Stimulated activated CD8-positive, alpha-beta memory T cell treated with anti-CD3 and anti-CD28 coated beads, Interleukin-15, amount 100 ng/mL, for 24 hours (primary cell): ENCODE data around the gene FRY.

Experiments used
- DNase-seq: peaks from one replicate; pipeline ENCODE4 v3.0.0-alpha.2; 2020; ENCODE audit warnings: low read depth

The FRY gene

DNA sequence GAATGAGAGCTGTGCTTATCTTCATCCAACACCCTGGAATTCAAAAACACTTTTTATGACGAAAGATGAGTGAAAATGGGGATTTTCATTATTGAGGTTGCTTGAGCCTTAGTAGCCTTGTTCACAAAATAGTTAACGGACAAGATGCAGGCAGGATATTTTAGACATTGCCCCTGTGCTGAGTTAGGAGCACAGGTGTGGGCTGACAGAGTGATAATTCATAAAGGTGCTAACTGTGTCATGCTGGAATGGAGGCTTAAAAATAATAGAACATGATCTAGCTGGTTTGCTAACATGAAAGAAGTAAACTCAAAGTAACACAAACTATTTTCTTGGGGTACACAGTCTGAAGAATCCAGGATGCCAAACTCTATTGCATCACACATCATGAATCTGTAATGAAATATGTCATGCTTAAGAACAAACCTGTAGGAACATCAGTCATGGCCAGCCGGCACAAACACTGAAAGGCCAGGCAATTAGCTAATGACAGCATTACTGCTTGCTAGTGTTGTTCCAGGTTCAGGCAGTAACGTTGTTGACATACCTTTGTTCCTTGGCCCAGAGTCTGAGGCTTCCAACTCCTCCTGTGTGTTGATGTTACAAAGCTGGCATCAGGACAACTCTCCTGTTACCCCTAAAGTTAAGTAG lies 55.3 kb downstream of the FRY start:
- no peak for DNase-seq

- no peak for DNase-seq
Measured at GRCh38 chr13:32087955-32088747, 56.6 kb downstream of the FRY start.

- DNase-seq, result no peak
Measured at GRCh38 chr13:32092496-32092895, 60.9 kb downstream of the FRY start.

DNA sequence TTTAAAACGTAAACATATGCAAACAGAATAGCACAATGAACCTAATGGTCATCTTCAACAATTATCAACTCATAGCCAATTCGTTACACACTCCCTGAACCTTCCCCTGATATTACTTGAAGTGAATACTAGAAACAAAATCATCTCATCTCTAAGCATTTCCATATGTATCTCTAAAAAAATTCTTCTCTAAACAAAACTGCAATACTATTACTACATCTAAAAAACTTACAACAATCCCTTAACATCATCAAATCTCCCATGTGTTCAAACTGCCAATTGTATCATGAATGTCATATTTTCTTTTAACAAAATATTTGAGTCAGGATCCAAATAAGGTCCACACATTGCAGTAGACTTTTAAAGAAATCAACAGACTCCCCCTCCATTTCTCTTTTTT lies 61.4 kb downstream of the FRY start:
- no peak for DNase-seq

DNA sequence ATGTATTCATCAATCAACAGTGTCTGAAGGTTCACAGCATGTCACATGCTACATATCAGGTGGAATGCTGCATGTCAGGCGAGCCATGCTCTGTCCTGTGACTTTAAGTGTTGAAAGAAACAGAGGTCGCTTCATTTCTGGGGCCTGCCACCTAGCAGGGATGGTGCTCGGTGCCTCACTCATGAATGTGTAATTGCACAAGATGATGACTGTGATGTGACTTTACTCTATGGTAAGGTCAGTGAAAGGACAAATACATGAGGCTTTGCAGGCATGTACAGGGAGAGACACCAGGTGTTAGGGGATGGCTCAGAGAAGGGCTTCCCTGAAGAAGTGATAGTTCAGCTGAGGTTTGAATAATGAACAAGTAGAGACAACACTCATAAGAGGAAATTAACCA lies 66.7 kb downstream of the FRY start:
- no peak for DNase-seq

- DNase-seq, result no peak
Measured at GRCh38 chr13:32105653-32106313, 74.2 kb downstream of the FRY start.

DNA sequence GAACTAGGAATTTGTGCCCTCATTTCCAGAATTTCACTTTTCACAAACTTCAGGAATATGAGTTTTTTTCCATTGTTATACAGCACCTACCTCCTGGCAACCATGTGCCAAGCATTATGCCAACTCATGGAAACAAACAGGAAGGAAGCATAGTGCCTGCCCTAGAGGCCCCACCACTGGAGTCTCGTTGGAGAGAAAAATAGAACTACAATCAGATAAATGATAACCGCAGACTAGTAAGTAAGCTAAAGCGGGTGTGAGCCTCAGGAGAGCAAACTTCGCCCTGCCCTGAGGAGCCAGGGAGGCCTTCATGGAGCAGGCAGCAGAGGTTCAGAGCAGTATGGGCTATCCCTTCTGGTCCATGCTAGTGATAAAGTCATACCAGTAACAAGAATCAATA lies 75.9 kb downstream of the FRY start:
- no peak for DNase-seq

DNA sequence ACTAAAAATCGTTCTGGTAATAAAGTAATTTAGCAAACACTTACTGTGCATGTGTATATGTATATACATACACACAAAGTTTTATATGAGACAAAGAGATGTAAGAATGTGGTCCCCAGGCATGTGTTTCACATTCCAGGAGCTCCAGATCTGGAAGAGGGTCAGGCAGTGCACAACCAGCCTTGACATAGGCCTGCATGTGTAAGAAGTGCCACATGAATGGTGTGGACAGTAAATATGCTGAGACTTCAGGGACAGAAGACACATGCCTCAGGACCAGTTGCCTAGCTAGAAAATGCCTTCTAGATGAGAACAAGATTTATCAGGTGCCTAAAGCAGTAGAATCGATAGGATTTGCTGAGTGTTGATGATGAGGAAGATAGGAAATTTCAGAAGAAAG lies 76.4 kb downstream of the FRY start:
- no peak for DNase-seq

- no peak for DNase-seq
Measured at GRCh38 chr13:32113532-32113931, 82.0 kb downstream of the FRY start.

DNA sequence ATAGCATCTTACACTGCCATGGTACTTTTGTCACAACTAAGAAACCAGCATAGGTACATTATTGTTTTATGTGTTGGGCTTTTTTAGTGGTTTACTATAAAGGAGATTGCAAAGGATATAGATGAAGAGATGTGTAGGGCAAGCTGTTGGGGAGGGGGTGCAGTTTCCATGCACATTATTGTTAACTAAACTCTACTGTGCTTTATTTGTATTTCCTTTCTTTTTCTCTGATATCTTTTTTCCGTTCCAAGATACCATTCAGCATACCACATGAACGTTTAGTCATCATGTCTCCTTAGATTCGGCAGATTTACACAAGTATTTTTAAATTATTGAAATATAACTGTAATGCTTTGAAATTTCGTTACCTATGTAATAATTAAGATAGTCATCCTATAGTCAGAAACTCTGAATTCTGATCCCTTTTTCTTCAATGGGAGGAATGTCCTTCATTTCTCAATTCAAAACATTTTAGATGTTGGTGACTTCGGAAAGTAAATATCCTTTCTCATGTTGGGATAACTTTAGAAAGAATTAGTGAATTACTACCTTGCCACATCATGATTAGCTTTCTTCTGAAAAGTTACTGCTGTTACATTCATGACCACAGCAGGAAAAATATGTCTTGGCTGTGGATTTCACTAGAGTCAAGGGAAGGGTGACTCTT lies 82.8 kb downstream of the FRY start:
- no peak for DNase-seq

GRCh38 chr13:32115066-32115465 lies 83.5 kb downstream of the FRY start:
- DNase-seq, result no peak

- no peak for DNase-seq
Measured at GRCh38 chr13:32116210-32116609, 84.6 kb downstream of the FRY start.

GRCh38 chr13:32117001-32117400 lies 85.4 kb downstream of the FRY start:
- DNase-seq, result no peak

DNA sequence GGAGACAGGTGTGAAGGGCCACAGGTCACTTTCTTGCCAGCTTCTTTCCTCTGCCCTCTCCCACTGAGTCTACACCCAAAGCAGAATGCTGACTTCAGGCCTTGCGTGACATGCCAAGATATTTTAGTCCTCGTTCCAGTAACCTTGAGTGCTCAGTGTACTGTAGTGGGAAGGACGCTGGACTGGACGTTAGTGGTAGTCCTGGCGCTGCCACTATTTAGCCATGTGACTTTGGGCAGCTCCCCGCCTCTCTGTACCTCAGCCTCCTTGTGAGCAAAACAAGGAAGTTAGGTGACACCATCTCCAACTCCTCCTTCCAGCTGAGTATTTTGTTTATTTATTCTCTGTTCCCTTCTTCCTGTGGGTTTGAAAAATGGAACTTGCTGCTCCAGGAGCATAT lies 86.1 kb downstream of the FRY start:
- DNase-seq, result no peak

DNA sequence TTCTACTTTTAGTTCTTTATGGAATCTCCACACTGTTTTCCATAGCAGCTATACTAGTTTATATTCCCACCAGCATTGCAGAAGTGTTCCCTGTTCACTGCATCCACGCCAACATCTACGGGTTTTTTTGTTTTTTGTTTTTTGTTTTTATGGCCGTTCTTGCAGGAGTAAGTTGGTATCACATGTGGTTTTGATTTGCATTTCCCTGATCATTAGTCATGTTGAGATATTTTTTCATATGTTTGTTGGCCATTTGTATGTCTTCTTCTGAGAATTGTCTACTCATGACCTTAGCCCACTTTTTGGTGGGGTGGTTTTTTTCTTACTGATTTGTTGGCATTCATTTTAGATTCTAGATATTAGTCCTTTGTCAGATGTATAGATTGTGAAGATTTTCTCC lies 89.7 kb downstream of the FRY start:
- no peak for DNase-seq

DNA sequence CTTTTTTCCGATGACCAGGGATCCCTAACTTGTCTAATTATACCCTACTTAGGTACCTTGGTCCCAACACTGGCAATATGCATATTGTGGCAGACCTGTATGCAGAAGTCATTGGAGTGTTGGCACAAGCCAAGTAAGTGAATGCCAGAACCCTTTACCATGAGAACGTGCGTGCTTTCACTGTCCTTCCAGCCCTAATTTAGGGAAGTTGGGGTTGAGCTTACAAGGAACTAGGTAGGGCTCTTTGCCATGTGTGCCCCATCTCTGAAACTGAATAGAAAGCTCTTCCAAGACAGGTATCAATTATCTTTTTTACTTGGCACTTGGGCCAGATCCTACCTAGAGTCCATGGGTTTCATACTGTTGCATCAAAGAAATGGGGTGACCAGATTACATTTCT lies 93.2 kb downstream of the FRY start:
- DNase-seq, result no peak

- DNase-seq, result no peak
Measured at GRCh38 chr13:32125221-32125689, 93.7 kb downstream of the FRY start.

GRCh38 chr13:32125751-32126150 lies 94.2 kb downstream of the FRY start:
- DNase-seq, result no peak

GRCh38 chr13:32126278-32126677 lies 94.7 kb downstream of the FRY start:
- no peak for DNase-seq

DNA sequence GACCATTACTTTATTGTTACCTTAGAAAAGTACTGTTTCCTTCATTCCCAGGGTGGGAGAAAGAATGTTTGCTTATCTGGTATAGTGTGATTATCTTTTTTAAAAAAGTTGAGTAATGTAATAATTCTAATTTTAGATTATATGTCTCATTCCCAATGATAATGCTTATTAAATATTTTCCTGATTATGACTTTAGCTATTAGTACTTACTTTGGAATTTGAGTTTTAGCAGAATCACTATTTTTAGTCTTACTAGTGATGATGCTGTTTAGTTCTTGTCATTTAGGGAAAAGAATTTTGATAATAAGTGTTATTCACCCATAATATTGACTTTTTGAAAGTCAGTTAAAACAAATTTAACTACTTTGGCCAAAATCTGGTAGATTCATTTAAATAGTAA lies 95.2 kb downstream of the FRY start:
- DNase-seq, result no peak

- DNase-seq, result no peak
Measured at GRCh38 chr13:32127691-32128090, 96.1 kb downstream of the FRY start.

GRCh38 chr13:32134241-32135055 lies 102.9 kb downstream of the FRY start:
- DNase-seq, result no peak
